Glutamatergic neuron (in vitro differentiated cells): ENCODE data around the gene PHF23. TPM values are rescaled to one million over a fixed set of nuclear protein-coding genes. Genes with fewer than 3 reads are reported as not detected.

Experiments used
- DNase-seq: peaks from one replicate; pipeline ENCODE4 v3.0.0; 2022
- H3K27ac Mint-ChIP-seq: one replicate; pipeline ENCODE4 v1.8.0; 2020; ENCODE audit warnings: mild to moderate bottlenecking, mixed read lengths, inconsistent platforms; ENCODE audit not compliant: unreplicated experiment
- H3K27me3 Mint-ChIP-seq: one replicate; pipeline ENCODE4 v1.8.0; 2020; ENCODE audit warnings: mild to moderate bottlenecking, moderate library complexity, mixed read lengths, inconsistent platforms; ENCODE audit not compliant: unreplicated experiment
- H3K36me3 Mint-ChIP-seq: one replicate; pipeline ENCODE4 v1.8.0; 2020; ENCODE audit warnings: mild to moderate bottlenecking, mixed read lengths, inconsistent platforms; ENCODE audit not compliant: unreplicated experiment
- H3K4me1 Mint-ChIP-seq: one replicate; pipeline ENCODE4 v1.8.0; 2020; ENCODE audit warnings: mild to moderate bottlenecking, low read depth, mixed read lengths, inconsistent platforms; ENCODE audit not compliant: unreplicated experiment
- H3K4me3 Mint-ChIP-seq: one replicate; pipeline ENCODE4 v1.8.0; 2020; ENCODE audit warnings: mild to moderate bottlenecking, mixed read lengths, inconsistent platforms; ENCODE audit not compliant: unreplicated experiment
- H3K9me3 Mint-ChIP-seq: one replicate; pipeline ENCODE4 v1.8.0; 2020; ENCODE audit warnings: mild to moderate bottlenecking, moderate library complexity, mixed read lengths, inconsistent platforms; ENCODE audit not compliant: unreplicated experiment
- total RNA-seq: library from RNA; stranded (reverse); fragmentation: NEBNext Ultra II Directional; extraction: Animal tissue kit (Norgen Biotek cat#: 25700); gene quantifications from one replicate; pipeline ENCODE4 v1.2.1, GENCODE V29; 2021; ENCODE audit not compliant: unreplicated experiment
- TF ChIP-seq, protein P1 (sequence below): fragments of 200-600 bp; sonication (generic); IDR thresholded peaks from one replicate; pipeline ENCODE4 v1.5.0; 2021; ENCODE audit not compliant: partially characterized antibody, unreplicated experiment

The PHF23 gene
- total RNA-seq, 1 donor from 2014 or later = 72.3 TPM

- Mint-ChIP-seq H3K27ac (no peak overlapping the region), H3K27me3 (peaks cover 22% of the 10 kb centered on the region), H3K4me3 (peak overlapping the region; percentile 25), H3K36me3 (no peaks in the 10 kb centered on the region), H3K4me1 (peaks cover 4% of the 10 kb centered on the region), H3K9me3 (peaks cover 2% of the 10 kb centered on the region)
- DNase-seq = no peak
- TF ChIP-seq, protein P1, sequence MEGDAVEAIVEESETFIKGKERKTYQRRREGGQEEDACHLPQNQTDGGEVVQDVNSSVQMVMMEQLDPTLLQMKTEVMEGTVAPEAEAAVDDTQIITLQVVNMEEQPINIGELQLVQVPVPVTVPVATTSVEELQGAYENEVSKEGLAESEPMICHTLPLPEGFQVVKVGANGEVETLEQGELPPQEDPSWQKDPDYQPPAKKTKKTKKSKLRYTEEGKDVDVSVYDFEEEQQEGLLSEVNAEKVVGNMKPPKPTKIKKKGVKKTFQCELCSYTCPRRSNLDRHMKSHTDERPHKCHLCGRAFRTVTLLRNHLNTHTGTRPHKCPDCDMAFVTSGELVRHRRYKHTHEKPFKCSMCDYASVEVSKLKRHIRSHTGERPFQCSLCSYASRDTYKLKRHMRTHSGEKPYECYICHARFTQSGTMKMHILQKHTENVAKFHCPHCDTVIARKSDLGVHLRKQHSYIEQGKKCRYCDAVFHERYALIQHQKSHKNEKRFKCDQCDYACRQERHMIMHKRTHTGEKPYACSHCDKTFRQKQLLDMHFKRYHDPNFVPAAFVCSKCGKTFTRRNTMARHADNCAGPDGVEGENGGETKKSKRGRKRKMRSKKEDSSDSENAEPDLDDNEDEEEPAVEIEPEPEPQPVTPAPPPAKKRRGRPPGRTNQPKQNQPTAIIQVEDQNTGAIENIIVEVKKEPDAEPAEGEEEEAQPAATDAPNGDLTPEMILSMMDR = no peak
These were observed 43.6 kb upstream of the PHF23 start for GRCh38 chr17:7282752-7283321.

DNA sequence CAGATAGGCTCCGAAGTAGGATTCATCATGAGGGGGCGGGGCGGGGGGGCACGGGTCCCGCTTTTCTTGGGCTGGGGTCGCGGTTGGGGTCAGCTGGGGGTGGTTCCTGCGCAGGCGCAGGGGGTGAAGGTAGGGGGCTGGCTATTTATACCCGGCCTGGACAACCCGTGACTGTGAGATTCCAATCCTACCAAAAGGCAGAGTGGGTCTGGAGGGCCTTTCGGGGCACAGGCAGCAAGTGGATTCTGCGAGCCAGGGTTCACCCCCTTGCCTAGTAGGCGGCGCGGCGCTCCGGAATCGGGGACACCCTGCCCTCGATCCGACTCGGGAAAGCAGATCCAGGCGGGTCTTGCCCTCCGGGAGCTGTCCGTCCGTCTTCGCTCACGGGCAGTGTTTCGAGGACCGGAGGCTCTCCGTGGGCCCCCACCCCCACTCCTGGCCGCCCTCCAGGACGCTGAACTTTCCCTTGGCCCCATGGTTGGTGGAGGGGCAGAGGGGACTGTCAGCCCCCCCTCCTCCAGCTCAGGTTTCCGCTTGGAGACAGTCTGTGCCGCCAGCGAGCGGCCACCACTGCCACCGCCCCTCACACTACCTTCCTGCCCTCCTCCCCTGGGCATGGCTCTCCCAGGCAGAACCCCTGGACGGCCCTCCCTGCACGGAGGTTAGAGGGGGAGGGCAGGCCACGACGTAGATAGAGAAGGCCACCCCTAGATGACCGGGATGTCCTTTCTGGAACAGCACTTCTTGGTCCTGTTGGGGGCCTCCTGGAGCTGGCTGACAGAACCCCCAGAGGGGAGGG lies 42.9 kb upstream of the PHF23 start:
- H3K27me3 Mint-ChIP-seq = peaks cover 20% of the 10 kb centered on the region
- peak overlapping the region; percentile 73 for H3K4me3 Mint-ChIP-seq
- no peak overlapping the region for H3K27ac Mint-ChIP-seq
- H3K4me1 Mint-ChIP-seq = peaks cover 4% of the 10 kb centered on the region
- TF ChIP-seq, protein P1 = no peak
- no peak for DNase-seq
- H3K36me3 Mint-ChIP-seq = no peaks in the 10 kb centered on the region
- H3K9me3 Mint-ChIP-seq = peaks cover 2% of the 10 kb centered on the region

GRCh38 chr17:7281074-7281952 lies 42.1 kb upstream of the PHF23 start, which contains the start of gene SLC2A4:
Gene SLC2A4, plus strand, starts transcription at chr17:7281718. Its CDS starts 217 bp downstream, at chr17:7281935.
- H3K27ac Mint-ChIP-seq = no peak within 1 kb of the TSS
- peak within 1 kb of the TSS; percentile 81 for H3K4me3 Mint-ChIP-seq

GRCh38 chr17:7280519-7281073 lies 41.3 kb upstream of the PHF23 start:
- DNase-seq = peak; percentile 83
- H3K4me1 Mint-ChIP-seq = peaks cover 4% of the 10 kb centered on the region
- peaks cover 2% of the 10 kb centered on the region for H3K9me3 Mint-ChIP-seq
- no peak overlapping the region for H3K27ac Mint-ChIP-seq
- H3K36me3 Mint-ChIP-seq = no peaks in the 10 kb centered on the region
- H3K4me3 Mint-ChIP-seq = peak overlapping the region; percentile 81
- H3K27me3 Mint-ChIP-seq = peaks cover 18% of the 10 kb centered on the region
- TF ChIP-seq, protein P1 = peak; percentile 69

More at GRCh38 chr17:7281074-7281952, 42.1 kb upstream of the PHF23 start, which contains the start of gene SLC2A4:
- TF ChIP-seq, protein P1 = no peak
- no peaks in the 10 kb centered on the region for H3K36me3 Mint-ChIP-seq
- H3K4me1 Mint-ChIP-seq = peaks cover 4% of the 10 kb centered on the region
- peak; percentile 88 for DNase-seq
- peaks cover 2% of the 10 kb centered on the region for H3K9me3 Mint-ChIP-seq
- peaks cover 19% of the 10 kb centered on the region for H3K27me3 Mint-ChIP-seq
